KMS-11 (cell line): ENCODE measurements around the gene CRYL1.

Experiments used
- H2AFZ ChIP-seq: fragments of 200-600 bp; sonication (generic); 2 replicates; pipeline ENCODE4 v1.6.1; 2016; ENCODE audit warnings: antibody characterized with exemption, mixed run types, low read depth
- H3K27ac ChIP-seq: fragments of 200-600 bp; sonication (generic); 2 replicates; pipeline ENCODE4 v1.6.1; 2016; ENCODE audit warnings: mild to moderate bottlenecking, mixed run types
- H3K27me3 ChIP-seq: fragments of 200-600 bp; sonication (generic); 2 replicates; pipeline ENCODE4 v1.6.1; 2017; ENCODE audit warnings: mild to moderate bottlenecking, low read depth, mixed run types, moderate library complexity; ENCODE audit not compliant: insufficient read depth
- H3K36me3 ChIP-seq: fragments of 200-600 bp; sonication (generic); 2 replicates; pipeline ENCODE4 v1.6.1; 2017; ENCODE audit warnings: mild to moderate bottlenecking, mixed run types; ENCODE audit not compliant: insufficient read depth
- H3K4me1 ChIP-seq: fragments of 200-600 bp; sonication (generic); 2 replicates; pipeline ENCODE4 v1.6.1; 2016; ENCODE audit warnings: mild to moderate bottlenecking, low read depth, mixed run types; ENCODE audit not compliant: poor library complexity, severe bottlenecking
- H3K4me2 ChIP-seq: fragments of 200-600 bp; sonication (generic); 2 replicates; pipeline ENCODE4 v1.7.0; 2016; ENCODE audit warnings: mild to moderate bottlenecking, mixed run types
- H3K4me3 ChIP-seq: fragments of 200-600 bp; sonication (generic); IDR thresholded peaks from 2 replicates; pipeline ENCODE4 v1.6.1; 2017; ENCODE audit warnings: low read depth, low read length, mixed read lengths; ENCODE audit not compliant: insufficient read depth
- H3K79me2 ChIP-seq: fragments of 200-600 bp; sonication (generic); 2 replicates; pipeline ENCODE4 v1.6.1; 2016; ENCODE audit warnings: low read depth, mixed run types; ENCODE audit not compliant: insufficient read depth
- H3K9ac ChIP-seq: fragments of 200-600 bp; sonication (generic); 2 replicates; pipeline ENCODE4 v1.6.1; 2016; ENCODE audit warnings: mild to moderate bottlenecking, mixed run types
- H4K20me1 ChIP-seq: fragments of 200-600 bp; sonication (generic); 2 replicates; pipeline ENCODE4 v1.6.1; 2016; ENCODE audit warnings: mild to moderate bottlenecking, mixed run types; ENCODE audit not compliant: insufficient read depth
- CTCF ChIP-seq: fragments of 200-600 bp; sonication (generic); conservative IDR thresholded peaks from 2 replicates; pipeline ENCODE4 v1.6.1; 2017; ENCODE audit warnings: low read depth, mild to moderate bottlenecking, antibody characterized with exemption, low read length, moderate library complexity, mixed read lengths

The CRYL1 gene

GRCh38 chr13:20354722-20355121 lies 170.9 kb downstream of the CRYL1 start:
- Histone ChIP-seq H2AFZ (no peak overlapping the region), H3K4me2 (no peak overlapping the region), H3K27me3 (no peaks in the 10 kb centered on the region), H3K27ac (no peak overlapping the region), H3K9ac (no peak overlapping the region), H3K79me2 (no peaks in the 10 kb centered on the region), H3K4me3 (no peak overlapping the region), H3K36me3 (no peaks in the 10 kb centered on the region), H3K4me1 (no peaks in the 10 kb centered on the region), H4K20me1 (no peaks in the 10 kb centered on the region)
- no peak for TF ChIP-seq CTCF

- no peaks in the 10 kb centered on the region for H3K36me3 ChIP-seq
- no peaks in the 10 kb centered on the region for H3K4me1 ChIP-seq
- H3K27ac ChIP-seq = no peak overlapping the region
- H4K20me1 ChIP-seq = no peaks in the 10 kb centered on the region
- no peak for TF ChIP-seq CTCF
- no peaks in the 10 kb centered on the region for H3K27me3 ChIP-seq
- no peaks in the 10 kb centered on the region for H3K79me2 ChIP-seq
- no peak overlapping the region for H3K4me2 ChIP-seq
- no peak overlapping the region for H2AFZ ChIP-seq
- no peak overlapping the region for H3K4me3 ChIP-seq
- H3K9ac ChIP-seq = no peak overlapping the region
Measured at GRCh38 chr13:20353973-20354372, 171.7 kb downstream of the CRYL1 start.
